Heart right ventricle (tissue), 16 donors: ENCODE results near the gene SMURF1. TPM values are rescaled to one million over a fixed set of nuclear protein-coding genes. Genes with fewer than 3 reads are reported as not detected.
A peak's percentile ranks its signal among the peaks of the same experiment; 100 is the strongest.

Experiments
- ATAC-seq, 8 donors: fragments of 200-7000 bp; cut with Tn5 transposase; one replicate each; pipeline ENCODE4 v1.9.1; 2020; ENCODE audit warnings: mild to moderate bottlenecking in 8 of 8, moderate library complexity in 8 of 8, moderate number of reproducible peaks in 1 of 8
- DNase-seq, 2 donors: peaks; one replicate each; pipeline ENCODE4 v3.0.0-alpha.2; 2020
- H3K27ac ChIP-seq, 10 donors: fragments of 200-600 bp; sonication (generic) in 2 of 10; one replicate each; pipeline versions ENCODE4 v1.5.0 to v1.8.0; 2020 to 2022; ENCODE audit warnings: mild to moderate bottlenecking in 3 of 10
- H3K27me3 ChIP-seq, 7 donors: fragments of 200-600 bp; one replicate each; pipeline ENCODE4 v1.8.0; 2021 to 2022; ENCODE audit warnings: mild to moderate bottlenecking in 2 of 7
- H3K36me3 ChIP-seq, 9 donors: fragments of 200-600 bp; sonication (generic) in 1 of 9; one replicate each; pipeline versions ENCODE4 v1.5.0 to v1.8.0; 2020 to 2022; ENCODE audit warnings: mild to moderate bottlenecking in 2 of 9
- H3K4me1 ChIP-seq, 9 donors: fragments of 200-600 bp; sonication (generic) in 1 of 9; one replicate each; pipeline versions ENCODE4 v1.5.0 to v1.8.0; 2020 to 2022; ENCODE audit warnings: mild to moderate bottlenecking in 4 of 9
- H3K4me3 ChIP-seq, 10 donors: fragments of 200-600 bp; sonication (generic) in 2 of 10; one replicate each; pipeline versions ENCODE4 v1.5.0 to v1.8.0; 2020 to 2022; ENCODE audit warnings: mild to moderate bottlenecking in 7 of 10, moderate library complexity in 2 of 10
- H3K9me3 ChIP-seq, 11 donors: fragments of 200-600 bp in 10 of 11; sonication (generic) in 2 of 11; one replicate each; pipeline versions ENCODE4 v1.5.0 to v1.8.0; 2013 to 2022; ENCODE audit warnings: mild to moderate bottlenecking in 2 of 11, control low read depth in 1 of 11, moderate library complexity in 1 of 11
- CTCF ChIP-seq, 9 donors: fragments of 200-600 bp; sonication (generic) in 2 of 9; IDR thresholded peaks; one replicate each; pipeline versions ENCODE4 v1.5.0 to v1.8.0; 2021 to 2022; ENCODE audit warnings: antibody characterized with exemption in 9 of 9, mild to moderate bottlenecking in 5 of 9, moderate library complexity in 1 of 9
- WGBS, 2 donors: extraction: QIAGEN DNeasy Blood & Tissue Kit; methylation state at CpG; one replicate each; pipeline ENCODE4 v1.1.7; 2013; ENCODE audit warnings: inconsistent platforms in 1 of 2; 5-methylcytosine and 5-hydroxymethylcytosine counted together
- intact Hi-C, 10 donors: fragments of 100-400 bp; cut with DNase I; formaldehyde crosslinking; loops; one replicate each; pipeline versions ENCODE4 v1.11.1 to v1.14.2; 2022
- polyA plus RNA-seq, 2 donors: library from polyadenylated mRNA; stranded (reverse); fragments of 200-250 nt; gene quantifications; one replicate each; pipeline ENCODE4 v1.2.3, GENCODE V29; 2013
- total RNA-seq, 10 donors: library from RNA; stranded (reverse); fragmentation: NEBNext Ultra II Directional in 3 of 10; extraction: Animal tissue kit (Norgen Biotek cat#: 25700) in 3 of 10; gene quantifications; one replicate each; pipeline versions ENCODE4 v1.2.1 to v1.2.4, GENCODE V29; 2021 to 2023
- donor health status: Arrhythmogenic right ventricular cardiomyopathy.
- donor health status: ischemic (EF 13 %, LVEDD 7.1; RV severe dilation, severe dysfunction).
- donor health status: healthy with polysubstance abuse.
- donor health status: DM: no; HTN: yes; CAD: no.
- donor health status: DM: no; HTN: no; CAD: no.
- donor health status: ischemic (EF 25% LVEDD 6.9; RV normal size, moderate dysfunction).
- donor health status: ischemic (EF 25% LVEDD 5.7; RV mildly dilated, moderate dysfunction).
- donor health status: healthy.
- donor health status: DM: yes; HTN: yes; CAD: no.
- donor health status: Ischemic cardiomyopathy.
- donor health status: ischemic (EF 35%, LVEDD 5.7; RV mildly dilated, moderate dysfunction).
- donor health status: nonischemic (EF 11% LVEDD 7.7; RV severe dilation, severe dysfunction).
- donor health status: DM: yes; HTN: yes; CAD: no.
- donor health status: PGD.
- donor health status: ischemic (EF 29% LVEDD 5.4; RV normal size, mild dysfunction).
- donor health status: nonischemic (EF 23%, LVEDD 6.1; RV moderate dilation, normal function).

SMURF1 gene
- total and polyA plus RNA-seq, 12 donors: 4.2 to 14.7 (median 10.8) TPM

GRCh38 chr7:99115379-99115778 is 28.5 kb downstream of the SMURF1 start:
- no peaks in the 10 kb centered on the region for H3K27me3 ChIP-seq
- H3K4me1 ChIP-seq: peaks cover 3 to 64% (median 28%) of the 10 kb centered on the region in 9 donors
- DNase-seq (no peak), ATAC-seq (peak in 1 of 8 donors; percentile 9)
- peaks cover 0 to 28% (median 0%) of the 10 kb centered on the region in 11 donors for H3K9me3 ChIP-seq
- intact Hi-C loops: no loop called here
- H3K27ac ChIP-seq: no peak overlapping the region
- TF ChIP-seq CTCF (IDR thresholded peaks at IDR 0.05): no peak
- no peak overlapping the region for H3K4me3 ChIP-seq
- peaks cover 0 to 16% (median 0%) of the 10 kb centered on the region in 9 donors for H3K36me3 ChIP-seq
- WGBS, 2 donors: 98 to 100% methylated on average over 1 of the region's 1 CpG

- Histone ChIP-seq H3K27ac (no peak overlapping the region), H3K27me3 (no peaks in the 10 kb centered on the region), H3K36me3 (peaks cover 0 to 10% (median 0%) of the 10 kb centered on the region in 9 donors), H3K4me3 (no peak overlapping the region), H3K4me1 (peaks cover 3 to 60% (median 37%) of the 10 kb centered on the region in 9 donors), H3K9me3 (peaks cover 0 to 24% (median 0%) of the 10 kb centered on the region in 11 donors)
- intact Hi-C loops: no loop called here
- TF ChIP-seq CTCF (IDR thresholded peaks at IDR 0.05): no peak
- 98 to 100% methylated on average over 1 of the region's 1 CpG for WGBS, 2 donors
- DNase-seq (no peak), ATAC-seq (no peak)
Measured at GRCh38 chr7:99112979-99113378, 30.9 kb downstream of the SMURF1 start.

GRCh38 chr7:99112097-99112496 is 31.8 kb downstream of the SMURF1 start:
- Histone ChIP-seq H3K9me3 (peaks cover 0 to 24% (median 0%) of the 10 kb centered on the region in 11 donors), H3K27me3 (no peaks in the 10 kb centered on the region), H3K4me1 (peaks cover 3 to 62% (median 38%) of the 10 kb centered on the region in 9 donors), H3K36me3 (peaks cover 0 to 10% (median 0%) of the 10 kb centered on the region in 9 donors), H3K4me3 (no peak overlapping the region), H3K27ac (no peak overlapping the region)
- 63 to 75% methylated on average over 2 of the region's 2 CpGs for WGBS, 2 donors
- intact Hi-C loops: no loop called here
- no peak for TF ChIP-seq CTCF (IDR thresholded peaks at IDR 0.05)
- DNase-seq (no peak), ATAC-seq (no peak)

- H3K36me3 ChIP-seq: peaks cover 0 to 10% (median 0%) of the 10 kb centered on the region in 9 donors
- intact Hi-C loops: no loop called here
- no peak for DNase-seq
- no peak overlapping the region for H3K27ac ChIP-seq
- peaks cover 0 to 20% (median 0%) of the 10 kb centered on the region in 11 donors for H3K9me3 ChIP-seq
- H3K4me3 ChIP-seq: no peak overlapping the region
- H3K27me3 ChIP-seq: no peaks in the 10 kb centered on the region
- peaks cover 3 to 62% (median 39%) of the 10 kb centered on the region in 9 donors for H3K4me1 ChIP-seq
- no peak for ATAC-seq
- no peak for TF ChIP-seq CTCF (IDR thresholded peaks at IDR 0.05)
Measured at GRCh38 chr7:99111591-99111990, 32.3 kb downstream of the SMURF1 start.
